ENCODE measurements around the gene B4GALNT3.

- no peak for TF ChIP-seq EP300 (IDR thresholded peaks at IDR 0.05)
- no peak for TF ChIP-seq HOXA7 (CRISPR knock-in tag; IDR thresholded peaks at IDR 0.05)
- TF ChIP-seq CTCF (IDR thresholded peaks at IDR 0.05): no peak
- TF ChIP-seq KDM1A (IDR thresholded peaks at IDR 0.05; ENCODE audit: low read depth): no peak
- TF ChIP-seq MYC (IDR thresholded peaks at IDR 0.05; ENCODE audit: borderline replicate concordance, low read length): no peak
- TF ChIP-seq ESRRA (IDR thresholded peaks at IDR 0.05; ENCODE audit: borderline replicate concordance, low read length): no peak
- no peak for TF ChIP-seq HDAC2 (IDR thresholded peaks at IDR 0.05)
- no peak for TF ChIP-seq POLR2A (IDR thresholded peaks at IDR 0.05; ENCODE audit: low read length)
Observed at GRCh38 chr12:581746-582145, 122.0 kb downstream of the B4GALNT3 start.
